Fibroblast of peridontal ligament (primary cell): ENCODE data around the gene GBGT1.
A peak's percentile ranks its signal among the peaks of the same experiment; 100 is the strongest.

Experiments
- DNase-seq: peaks from one replicate; pipeline ENCODE4 v3.0.0-alpha.2; 2010; ENCODE audit errors: extremely low read depth

Gene GBGT1

GRCh38 chr9:133113949-133114885, 49.5 kb downstream of the GBGT1 start:
- DNase-seq, result no peak

GRCh38 chr9:133113163-133113948, 50.4 kb downstream of the GBGT1 start:
- DNase-seq, result no peak

DNA sequence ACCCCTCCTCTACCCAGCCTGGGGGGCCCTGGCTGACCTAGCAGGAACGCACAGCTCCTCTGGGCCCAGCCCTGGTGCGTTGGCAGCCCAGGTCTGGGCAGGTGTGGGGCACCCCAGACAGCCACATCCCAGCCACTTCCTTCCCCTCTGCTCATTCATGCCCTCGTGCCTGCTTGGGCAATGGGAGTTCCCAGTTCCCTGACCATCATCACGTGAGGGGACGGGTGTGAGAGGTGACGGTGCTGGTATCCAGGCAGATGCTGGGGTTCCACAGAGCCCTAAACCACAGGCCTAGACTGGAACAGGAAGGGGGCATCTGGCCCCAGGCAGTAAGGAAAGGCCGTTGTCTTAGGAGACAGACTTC, 51.1 kb downstream of the GBGT1 start:
- no peak for DNase-seq

DNA sequence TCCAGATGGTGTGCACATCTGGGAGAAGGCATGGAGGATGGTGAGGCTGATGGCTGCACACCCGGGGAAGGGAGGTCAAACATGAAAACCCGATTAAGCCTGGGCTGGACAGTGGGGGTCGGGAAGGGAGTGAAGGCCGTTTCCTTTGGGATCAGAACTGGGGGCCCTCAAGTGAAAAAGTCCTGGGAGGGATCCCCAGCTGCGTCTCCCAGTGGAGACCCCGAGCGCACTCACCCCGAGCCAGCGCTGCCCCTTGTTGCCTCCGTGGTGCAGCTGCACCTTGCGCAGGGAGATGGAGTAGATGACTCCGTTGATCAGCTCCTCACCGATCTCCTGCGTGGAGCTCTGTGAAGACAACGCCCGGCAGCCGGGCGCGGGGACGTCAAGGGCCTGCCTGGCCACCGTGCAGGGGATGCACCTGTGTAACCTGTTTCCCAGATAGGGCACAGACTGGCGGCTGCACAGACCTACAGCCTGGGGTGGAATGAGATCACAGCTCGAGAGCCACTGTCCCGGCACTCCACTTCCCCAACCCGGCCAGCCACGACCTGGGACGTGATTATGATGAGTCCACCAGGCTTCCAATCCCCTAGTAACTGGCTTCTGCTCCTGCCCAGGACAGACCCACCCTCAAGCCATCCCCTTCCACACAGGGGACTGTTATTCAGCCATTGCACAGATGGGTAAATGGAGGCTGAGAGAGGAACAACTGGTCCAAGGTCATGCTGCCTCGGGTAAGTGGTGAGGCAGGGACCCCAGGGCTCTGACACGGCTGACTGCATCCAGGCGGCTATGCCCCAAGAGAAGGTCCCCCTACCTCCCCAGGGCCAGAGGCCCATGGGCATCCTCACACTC, 51.7 kb downstream of the GBGT1 start:
- DNase-seq, result no peak

- no peak for DNase-seq
Measured at GRCh38 chr9:133109931-133110650, 53.6 kb downstream of the GBGT1 start.

DNA sequence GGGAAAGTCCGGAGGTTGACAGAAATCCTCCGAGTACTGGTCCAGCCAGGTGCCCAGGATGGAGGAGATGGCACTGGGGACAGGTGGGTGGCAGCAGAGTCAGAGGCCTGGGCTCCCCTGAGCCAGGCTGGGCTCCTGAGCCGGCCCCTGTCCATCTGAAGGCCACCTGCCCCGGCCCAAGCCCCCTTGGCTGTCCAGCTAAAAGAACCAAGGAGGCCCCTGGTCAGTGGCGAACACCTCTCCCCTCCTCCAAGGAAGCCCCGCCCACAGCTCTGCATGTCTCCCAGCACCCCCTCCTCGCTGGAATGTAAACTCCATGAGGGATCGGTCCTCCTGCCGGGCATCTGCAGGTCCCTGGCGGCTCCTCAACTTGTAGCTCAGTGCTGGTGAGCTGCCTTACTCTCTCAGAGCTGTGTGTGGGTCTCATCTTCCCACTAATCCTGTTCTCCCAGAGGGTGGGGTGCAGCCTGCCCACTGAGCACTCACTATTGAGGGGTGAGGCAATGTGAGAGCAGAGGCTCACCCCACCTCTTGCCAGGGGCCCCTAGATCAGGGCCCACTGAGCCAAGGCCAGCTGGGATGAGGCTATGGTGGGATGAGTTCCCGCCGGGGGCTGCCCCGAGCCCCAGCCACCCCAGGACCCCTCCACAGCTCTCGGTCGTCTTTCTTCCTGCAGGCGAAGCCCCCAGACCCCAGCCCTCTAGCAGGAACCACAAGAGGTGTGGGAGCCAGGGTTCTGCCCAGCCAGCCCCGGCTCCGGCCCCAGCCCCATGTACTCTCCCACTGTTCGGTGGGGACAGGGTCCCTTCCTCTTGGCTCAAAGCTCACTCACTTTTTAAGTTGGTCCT, 54.7 kb downstream of the GBGT1 start:
- no peak for DNase-seq

DNA sequence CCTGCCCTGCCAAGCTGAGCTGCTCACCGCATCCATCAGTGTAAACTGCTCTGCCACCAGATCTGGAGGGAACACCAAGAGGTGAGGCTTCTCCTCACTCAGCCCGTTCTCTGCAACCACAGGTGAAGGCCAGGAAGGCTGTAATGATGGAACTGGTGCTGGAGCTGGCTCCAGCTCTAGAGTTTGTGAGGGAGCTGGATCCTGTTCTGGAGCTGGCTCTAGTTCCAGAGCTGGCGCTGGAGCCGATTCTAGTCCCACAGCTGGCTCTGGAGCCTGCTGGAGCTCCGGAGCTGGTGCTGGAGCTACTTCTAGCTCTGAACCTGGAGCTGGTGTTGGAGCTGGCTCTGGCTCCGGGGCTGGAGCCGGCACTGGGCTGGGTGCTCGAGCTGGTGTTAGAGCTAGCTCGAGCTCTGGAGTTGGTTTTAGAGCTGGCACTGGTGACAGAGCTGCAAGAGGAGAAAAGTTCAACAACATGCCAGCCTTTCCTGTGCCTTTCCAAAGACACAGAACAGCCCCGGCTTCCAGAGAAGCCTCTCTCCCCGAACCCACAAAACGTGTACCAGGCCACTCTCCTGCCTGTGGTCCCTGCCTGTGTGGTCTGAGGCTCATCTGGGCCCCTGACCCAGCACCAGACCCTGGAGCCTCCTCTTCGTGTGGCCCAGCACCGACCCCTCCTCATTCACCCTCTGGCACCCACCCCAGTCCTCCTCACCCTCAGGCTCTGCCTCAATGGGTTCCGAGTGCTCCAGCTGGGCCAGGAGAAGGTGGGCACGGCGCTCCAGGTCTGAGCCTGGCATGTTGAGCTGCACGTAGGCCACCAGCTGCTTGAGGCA, 55.5 kb downstream of the GBGT1 start:
- DNase-seq, result no peak

DNA sequence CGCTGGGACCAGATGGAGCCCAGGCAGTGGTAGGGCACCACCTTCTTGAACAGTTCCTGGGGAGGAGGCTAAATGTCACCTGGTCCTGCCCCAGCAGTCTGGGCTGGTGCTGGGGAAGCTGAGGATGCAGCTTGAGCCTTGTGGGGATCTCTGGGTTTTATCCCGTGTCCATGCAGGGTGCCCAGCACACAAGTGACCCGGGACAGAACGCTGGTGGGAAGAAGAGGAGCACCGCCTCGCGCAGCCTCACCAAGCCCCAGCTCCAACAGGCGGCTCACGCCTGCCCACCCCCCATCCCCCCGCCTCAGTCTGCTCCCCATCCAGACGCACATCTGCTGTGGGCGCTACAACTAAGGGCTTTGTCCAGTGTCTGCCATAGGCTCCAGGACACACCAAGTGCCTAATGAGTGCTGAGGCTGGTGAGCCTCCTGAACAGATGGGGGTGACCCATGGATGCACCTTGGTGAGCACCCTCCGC, 56.4 kb downstream of the GBGT1 start:
- DNase-seq, result no peak

DNA sequence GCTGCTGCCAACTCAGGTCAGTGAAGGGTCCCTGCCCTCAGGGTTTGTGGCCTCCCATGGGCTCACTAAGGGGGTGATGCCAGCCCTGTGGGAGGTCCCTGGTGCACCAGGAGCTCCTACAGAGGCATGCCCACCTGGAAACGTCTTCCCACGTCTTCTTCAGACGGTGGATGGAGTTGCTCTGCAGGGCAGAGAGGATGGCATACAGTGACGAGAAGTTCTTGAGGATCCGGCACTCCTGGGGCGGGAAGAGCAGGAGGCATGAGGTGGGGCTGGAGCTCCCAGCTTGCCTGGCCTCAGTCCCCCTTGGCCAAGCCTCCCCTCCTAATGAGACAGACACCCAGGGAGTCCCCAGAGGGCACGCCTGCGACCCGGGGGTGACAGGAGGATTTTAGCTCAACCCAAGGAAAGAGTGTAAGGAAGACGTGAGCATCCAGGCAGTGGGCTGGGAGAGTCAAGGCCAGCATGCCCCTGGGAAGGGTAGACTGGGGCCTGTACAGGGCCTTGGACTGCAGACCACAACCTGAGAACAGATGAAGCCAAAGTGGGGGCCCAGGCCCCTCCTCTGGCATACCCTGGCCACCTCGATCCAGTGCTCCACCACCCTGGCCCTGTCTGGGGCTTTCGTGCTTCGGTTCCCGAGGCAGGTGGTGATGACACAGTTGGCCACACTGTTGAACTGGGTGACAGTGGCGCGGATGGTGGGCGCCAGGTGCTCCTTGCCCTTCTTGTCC, 57.0 kb downstream of the GBGT1 start:
- no peak for DNase-seq

GRCh38 chr9:133105461-133105770, 58.3 kb downstream of the GBGT1 start:
- no peak for DNase-seq

DNA sequence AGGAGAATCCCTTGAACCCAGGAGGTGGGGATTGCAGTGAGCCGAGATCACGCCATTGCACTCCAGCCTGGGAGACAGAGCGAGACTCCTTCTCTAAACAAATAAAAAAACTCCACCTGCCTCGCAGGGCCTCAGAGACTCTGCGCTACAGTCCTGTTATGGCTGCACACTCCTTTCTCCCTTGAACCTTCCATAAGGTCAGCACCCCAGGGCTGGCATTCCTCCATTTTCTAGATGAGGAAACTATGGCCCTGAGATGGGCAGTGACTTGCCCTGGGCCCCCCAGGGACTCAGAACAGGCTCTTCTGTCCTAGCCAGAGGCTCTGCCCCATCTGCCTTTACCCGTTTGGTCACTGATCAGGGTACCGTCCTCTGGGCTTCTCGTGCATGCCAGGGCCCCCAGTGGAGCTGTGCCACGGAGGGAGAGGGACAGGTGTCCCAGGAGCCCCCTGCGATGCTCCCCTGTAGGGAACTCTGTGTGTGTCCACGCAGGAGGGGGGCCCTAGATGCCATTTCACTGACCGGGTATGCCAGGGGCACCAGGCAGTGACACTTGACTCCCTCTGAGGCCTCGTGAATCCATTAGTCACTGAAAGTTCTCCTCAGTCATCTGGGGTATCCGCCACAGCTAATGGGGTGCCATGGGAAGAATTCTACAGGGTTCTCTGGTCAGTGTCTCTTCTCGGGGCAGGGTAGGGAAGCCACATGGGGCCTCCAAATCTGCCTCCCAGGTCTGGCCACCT, 58.8 kb downstream of the GBGT1 start:
- no peak for DNase-seq

DNA sequence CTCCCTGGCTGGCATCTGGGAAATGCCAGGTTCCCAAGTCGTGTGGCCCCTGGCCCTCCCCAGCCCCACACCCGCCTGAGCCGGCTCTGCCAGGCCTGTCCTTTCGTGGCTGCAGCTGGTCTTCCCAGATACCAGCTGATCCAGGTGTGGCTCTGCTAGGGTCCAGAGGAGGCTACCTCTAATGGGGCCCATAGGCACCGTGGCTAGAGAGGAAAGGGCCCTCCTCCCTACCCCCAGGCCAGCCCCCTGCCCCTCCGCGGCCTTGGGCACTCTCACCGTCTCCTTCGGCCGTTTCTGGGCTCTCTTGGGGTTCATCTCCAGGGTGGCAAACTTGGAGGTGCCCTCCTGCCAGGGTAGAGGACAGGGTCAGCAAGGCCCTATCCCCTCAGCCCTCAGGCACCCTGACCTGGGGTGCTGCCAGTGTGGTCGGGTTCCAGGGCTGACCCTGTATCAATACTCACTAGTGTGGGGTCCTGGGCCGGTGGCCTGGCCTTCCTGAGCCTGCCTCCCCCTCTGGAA, 59.7 kb downstream of the GBGT1 start:
- no peak for DNase-seq

DNA sequence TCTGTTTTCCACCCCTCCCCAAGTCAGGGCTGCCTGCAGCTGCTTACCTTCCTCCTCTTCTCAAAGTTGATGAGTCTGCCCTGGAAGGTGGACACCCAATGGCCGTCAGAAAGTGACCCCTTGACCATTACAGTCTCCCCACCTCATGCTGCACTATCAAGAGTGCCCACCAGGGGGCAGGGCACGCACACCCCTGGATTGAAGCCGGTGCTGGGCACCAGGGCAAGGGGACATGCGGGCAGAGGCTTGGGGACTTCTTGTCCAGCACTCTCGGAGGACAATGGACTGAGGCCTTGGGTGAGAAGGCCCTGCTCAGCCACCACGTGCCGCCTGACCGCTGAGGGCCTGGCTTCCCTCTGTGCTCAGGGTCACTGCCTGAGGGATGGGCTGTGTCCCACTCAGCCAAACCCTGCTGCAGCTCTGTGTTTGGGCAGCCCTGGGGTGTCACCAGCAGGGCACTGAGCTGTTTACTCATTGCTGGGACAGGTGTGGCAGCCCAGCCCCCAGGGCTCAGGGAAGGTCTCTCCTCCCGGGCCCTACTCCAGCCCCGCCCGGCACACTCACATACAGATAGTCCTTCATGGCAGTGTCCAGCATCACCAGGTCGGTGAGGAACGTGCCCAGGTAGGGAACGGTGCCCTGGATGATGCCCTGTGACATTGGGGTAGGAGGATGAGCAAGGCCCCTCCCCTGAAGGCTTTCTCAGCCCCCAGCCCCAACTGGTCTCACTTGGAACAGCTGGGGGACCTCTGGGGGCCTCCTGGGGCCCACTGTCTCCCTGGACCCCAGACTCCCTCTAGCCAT, 60.3 kb downstream of the GBGT1 start:
- DNase-seq, result peak; percentile 23
